ENCODE measurements around the gene DOC2B.
"Not testable (repeated sequence)": the region's sequence is repeated elsewhere in the genome, so short reads cannot be mapped to it uniquely, and the experiment has no call there.

Gene DOC2B

GRCh38 chr17:146983-147761 lies 34.3 kb downstream of the DOC2B start:
- no peak for DNase-seq (ENCODE audit: low read depth in 2 of 2, low spot score in 1 of 2)

GRCh38 chr17:146546-146945 lies 34.9 kb downstream of the DOC2B start:
- no peak for DNase-seq (ENCODE audit: low read depth in 2 of 2, low spot score in 1 of 2)

GRCh38 chr17:145671-146541 lies 35.5 kb downstream of the DOC2B start:
- no peak for DNase-seq (ENCODE audit: low read depth in 2 of 2, low spot score in 1 of 2)

GRCh38 chr17:144936-145670 lies 36.3 kb downstream of the DOC2B start:
- DNase-seq (ENCODE audit: low read depth in 2 of 2, low spot score in 1 of 2), result no peak

- DNase-seq (ENCODE audit: low read depth in 2 of 2, low spot score in 1 of 2), result peak; percentile 57 to 73
These were observed 37.6 kb downstream of the DOC2B start for GRCh38 chr17:143785-144281.

GRCh38 chr17:142876-143784 lies 38.3 kb downstream of the DOC2B start:
- DNase-seq (ENCODE audit: low read depth in 2 of 2, low spot score in 1 of 2), result no peak

DNA sequence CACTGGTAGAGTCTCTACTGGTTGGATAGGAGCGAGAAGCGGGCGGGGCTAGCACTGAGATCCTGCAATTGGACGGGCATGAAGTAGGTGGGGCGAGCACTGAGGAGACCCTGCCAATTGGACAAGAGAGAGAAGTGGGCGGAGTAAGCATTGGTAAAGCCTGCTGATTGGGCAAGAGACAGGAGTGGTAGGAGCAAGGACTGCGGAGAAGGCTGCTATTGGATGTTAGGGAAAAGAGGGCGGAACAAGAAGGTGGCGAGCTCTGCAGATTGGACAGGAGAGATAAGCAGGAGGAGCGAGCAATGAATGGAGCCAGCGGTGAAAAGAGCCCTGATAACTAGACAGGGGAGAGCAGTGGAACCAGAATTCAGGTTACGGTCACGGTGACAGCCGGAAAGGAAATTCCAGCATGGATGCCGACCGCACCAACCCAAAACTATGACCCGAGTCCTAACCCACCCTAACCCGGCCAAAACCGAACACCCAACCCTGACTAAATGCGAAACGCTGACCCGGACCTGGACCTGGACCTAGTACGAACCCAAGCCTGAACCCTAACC lies 39.3 kb downstream of the DOC2B start:
- no peak for DNase-seq (ENCODE audit: low read depth in 2 of 2, low spot score in 1 of 2)

DNA sequence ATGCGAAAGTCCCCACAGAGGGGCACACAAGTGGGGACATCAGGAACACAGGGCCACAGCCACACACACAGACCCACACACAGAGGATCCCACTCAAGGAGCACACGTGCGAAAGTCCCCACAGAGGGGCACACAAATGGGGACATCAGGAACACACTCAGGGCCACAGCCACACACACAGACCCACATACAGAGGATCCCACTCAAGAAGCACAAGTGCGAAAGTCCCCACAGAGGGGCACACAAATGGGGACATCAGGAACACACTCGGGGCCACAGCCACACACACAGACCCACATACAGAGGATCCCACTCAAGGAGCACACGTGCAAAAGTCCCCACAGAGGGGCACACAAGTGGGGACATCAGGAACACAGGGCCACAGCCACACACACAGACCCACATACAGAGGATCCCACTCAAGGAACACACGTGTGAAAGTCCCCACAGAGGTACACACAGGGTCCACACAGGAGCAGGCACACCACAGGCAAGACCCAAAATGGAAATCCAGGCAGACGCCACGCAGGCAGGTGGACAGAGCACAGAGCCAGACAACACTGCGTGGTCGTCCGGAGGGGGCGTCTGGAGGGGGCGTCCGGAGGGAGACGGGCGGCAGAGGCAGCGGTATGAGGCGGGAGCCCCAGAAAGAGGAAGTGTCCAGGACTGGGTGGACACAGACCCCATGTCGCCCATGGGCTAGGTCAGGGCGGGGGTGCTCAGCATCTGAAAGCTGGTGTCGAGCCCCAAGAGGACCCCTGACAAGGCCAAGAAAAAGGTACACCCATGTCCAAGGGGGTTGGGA lies 41.8 kb downstream of the DOC2B start:
- not testable (repeated sequence) for DNase-seq (ENCODE audit: low read depth in 2 of 2, low spot score in 1 of 2)

DNA sequence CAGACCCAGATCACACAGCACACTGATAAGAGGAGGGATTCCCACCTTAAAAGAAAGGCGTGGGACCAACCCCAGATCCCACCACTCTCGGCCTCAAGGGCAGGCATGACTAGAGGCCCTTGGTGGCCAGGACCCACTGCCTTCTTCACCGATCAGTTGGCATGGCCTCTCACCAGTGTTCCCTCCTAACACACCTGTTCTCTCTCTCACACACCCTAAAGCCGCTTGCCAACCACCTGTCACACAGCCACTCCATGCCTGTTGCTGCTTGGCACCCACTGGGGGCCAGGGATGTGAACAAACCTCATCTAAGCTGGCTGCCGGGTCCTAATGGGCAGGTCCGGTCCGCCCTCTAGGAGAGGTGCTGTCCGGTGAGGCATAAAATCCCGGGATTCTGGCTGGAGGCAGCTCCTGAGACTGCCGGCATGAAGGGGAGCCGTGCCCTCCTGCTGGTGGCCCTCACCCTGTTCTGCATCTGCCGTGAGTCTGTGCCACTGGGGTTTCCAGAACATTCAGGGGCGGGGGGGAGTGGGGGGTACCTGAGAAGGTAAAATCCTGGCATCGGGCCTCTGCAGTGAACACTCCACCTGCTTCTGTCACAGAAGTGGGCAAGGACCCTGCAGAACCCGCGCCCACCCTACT lies 44.2 kb downstream of the DOC2B start, which contains the start of gene SCGB1C2:
Gene SCGB1C2 (plus strand): TSS at position 404 of the 642 bp plus-strand sequence. CDS start 22 bp downstream, at position 426.
- not testable (repeated sequence) for DNase-seq (ENCODE audit: low read depth in 2 of 2, low spot score in 1 of 2)

DNA sequence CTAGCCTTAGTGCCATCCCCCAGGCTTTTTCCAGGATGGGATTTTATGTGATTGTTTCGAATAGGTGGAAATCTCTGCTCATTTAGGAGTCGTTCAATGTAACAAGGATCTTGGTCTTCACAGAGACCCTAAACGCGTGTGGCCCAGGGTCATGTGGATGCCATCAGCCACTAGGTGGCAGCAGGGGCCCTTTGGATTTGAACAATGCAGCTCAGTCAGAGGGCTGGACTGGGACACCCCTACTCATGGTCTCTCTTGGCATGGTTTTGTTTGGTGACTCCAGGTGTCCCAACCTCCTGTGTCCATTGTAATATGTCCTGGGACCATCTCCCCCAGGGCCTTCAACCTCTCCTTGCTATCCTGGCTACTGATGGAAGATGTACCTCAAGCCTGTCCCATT lies 44.9 kb downstream of the DOC2B start:
- peak; percentile 40 to 70 for DNase-seq (ENCODE audit: low read depth in 2 of 2, low spot score in 1 of 2)

DNA sequence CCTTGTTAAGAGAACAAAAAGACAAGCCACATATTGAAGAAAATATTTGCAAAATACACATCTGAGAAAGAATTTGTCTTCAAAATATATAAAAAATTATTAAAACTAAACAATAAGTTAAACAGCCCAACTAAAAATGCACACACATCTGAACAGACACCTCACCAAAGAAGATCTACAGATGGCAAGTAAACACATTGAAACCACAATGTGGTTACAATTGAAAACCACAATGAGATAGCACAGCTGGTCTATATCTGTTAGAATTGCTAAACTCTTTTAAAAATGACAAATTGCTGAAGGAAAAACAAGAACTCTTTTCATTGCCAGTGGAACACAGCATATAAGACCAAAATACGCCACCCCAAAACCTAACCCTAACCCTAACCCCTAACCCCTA lies 45.6 kb downstream of the DOC2B start:
- DNase-seq (ENCODE audit: low read depth in 2 of 2, low spot score in 1 of 2), result not testable (repeated sequence)

GRCh38 chr17:135022-135421 lies 46.4 kb downstream of the DOC2B start:
- not testable (repeated sequence) for DNase-seq (ENCODE audit: low read depth in 2 of 2, low spot score in 1 of 2)

GRCh38 chr17:134332-134785 lies 47.1 kb downstream of the DOC2B start:
- not testable (repeated sequence) for DNase-seq (ENCODE audit: low read depth in 2 of 2, low spot score in 1 of 2)

GRCh38 chr17:133932-134331 lies 47.5 kb downstream of the DOC2B start:
- not testable (repeated sequence) for DNase-seq (ENCODE audit: low read depth in 2 of 2, low spot score in 1 of 2)

DNA sequence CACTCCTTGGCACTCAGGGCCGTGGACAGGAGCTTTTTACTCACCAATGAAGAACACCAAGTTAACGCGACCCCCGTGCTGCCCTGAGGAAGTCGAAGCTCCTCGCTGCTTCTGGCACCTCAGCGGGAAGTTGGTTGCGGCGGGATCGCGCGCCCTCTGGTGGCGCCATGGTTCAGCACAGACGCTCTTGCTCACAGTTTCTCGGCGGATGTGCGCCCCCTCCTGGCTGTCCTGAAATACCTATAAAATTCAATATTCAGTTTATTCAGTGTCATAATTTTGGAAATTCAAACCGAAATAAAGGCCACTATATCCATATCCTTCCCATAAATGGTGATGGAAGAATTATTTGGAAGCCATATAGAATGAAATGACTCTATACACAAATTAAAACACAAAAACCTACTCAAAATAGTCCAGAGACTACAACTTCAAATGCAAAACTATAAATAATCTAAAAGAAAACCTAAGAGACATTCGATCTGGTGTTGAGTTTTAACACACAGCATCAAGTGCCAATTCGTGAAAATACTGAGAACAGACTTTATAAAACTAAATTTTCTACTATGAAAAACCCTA lies 63.0 kb downstream of the DOC2B start:
- DNase-seq (ENCODE audit: low read depth in 2 of 2, low spot score in 1 of 2), result not testable (repeated sequence)

DNA sequence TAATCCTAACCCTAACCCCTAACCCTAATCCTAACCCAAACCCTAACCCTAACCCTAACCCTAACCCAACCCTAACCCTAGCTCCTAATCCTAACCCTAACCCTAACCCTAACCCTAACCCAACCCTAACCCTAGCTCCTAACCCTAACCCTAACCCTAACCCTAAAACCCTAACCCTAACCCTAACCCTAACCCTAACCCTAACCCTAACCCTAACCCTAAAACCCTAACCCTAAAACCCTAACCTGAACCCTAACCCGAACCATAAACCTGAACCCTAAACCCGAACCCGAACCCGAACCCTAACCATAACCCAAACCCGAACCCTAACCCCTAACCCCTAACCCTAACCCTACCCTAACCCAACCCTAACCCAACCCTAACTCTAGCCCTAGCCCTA lies 68.3 kb downstream of the DOC2B start:
- not testable (repeated sequence) for DNase-seq (ENCODE audit: low read depth in 2 of 2, low spot score in 1 of 2)
